SK-N-SH treated with all-trans-retinoic acid at 6 μM for 48 hours (cell line): ENCODE results near the gene PFKFB1.

Experiments used
- ATAC-seq: fragments of 200-7000 bp; cut with Tn5 transposase; 3 replicates; pipeline ENCODE4 v1.9.1; 2020; ENCODE audit warnings: mild to moderate bottlenecking, moderate library complexity
- ARNTL ChIP-seq: fragments of 450-650 bp; formaldehyde crosslinking; IDR thresholded peaks from 2 replicates; pipeline ENCODE4 v1.5.0; 2020; ENCODE audit warnings: low read depth, mild to moderate bottlenecking, moderate library complexity, borderline replicate concordance
- BACH2 ChIP-seq: fragments of 250-450 bp; sonication (Bioruptor Pico); IDR thresholded peaks from 2 replicates; pipeline ENCODE4 v1.9.0; 2021; ENCODE audit warnings: mild to moderate bottlenecking, borderline replicate concordance
- CSDC2 ChIP-seq: fragments of 250-450 bp; sonication (Bioruptor Pico); IDR thresholded peaks from 2 replicates; pipeline ENCODE4 v1.5.0; 2020; ENCODE audit warnings: mild to moderate bottlenecking, moderate library complexity
- ESRRG ChIP-seq: fragments of 250-450 bp; sonication (Bioruptor Pico); IDR thresholded peaks from 2 replicates; pipeline ENCODE4 v1.6.1; 2021; ENCODE audit warnings: mild to moderate bottlenecking
- GLIS3 ChIP-seq: fragments of 250-450 bp; sonication (Bioruptor Pico); IDR thresholded peaks from 2 replicates; pipeline ENCODE4 v1.5.0; 2020; ENCODE audit warnings: mild to moderate bottlenecking, moderate library complexity
- ISL1 ChIP-seq: fragments of 250-450 bp; sonication (Bioruptor Pico); IDR thresholded peaks from 2 replicates; pipeline ENCODE4 v2.1.2; 2022; ENCODE audit warnings: mild to moderate bottlenecking, moderate library complexity
- OSR1 ChIP-seq: fragments of 250-450 bp; sonication (Bioruptor Pico); IDR thresholded peaks from 2 replicates; pipeline ENCODE4 v1.8.0; 2022; ENCODE audit warnings: moderate library complexity, mild to moderate bottlenecking, inconsistent platforms
- PPARA ChIP-seq: fragments of 250-450 bp; sonication (Bioruptor Pico); IDR thresholded peaks from 2 replicates; pipeline ENCODE4 v1.5.0; 2020; ENCODE audit warnings: mild to moderate bottlenecking, borderline replicate concordance
- RARB ChIP-seq: fragments of 250-450 bp; sonication (Bioruptor Pico); IDR thresholded peaks from 2 replicates; pipeline ENCODE4 v1.8.0; 2021; ENCODE audit warnings: mild to moderate bottlenecking, moderate library complexity
- SNAI2 ChIP-seq: fragments of 250-450 bp; sonication (Bioruptor Pico); IDR thresholded peaks from 2 replicates; pipeline ENCODE4 v1.5.0; 2020; ENCODE audit warnings: mild to moderate bottlenecking, moderate library complexity
- TOX ChIP-seq: fragments of 250-450 bp; sonication (Bioruptor Pico); IDR thresholded peaks from 2 replicates; pipeline ENCODE4 v1.8.0; 2021; ENCODE audit warnings: mild to moderate bottlenecking, moderate library complexity, borderline replicate concordance
- ZFP3 ChIP-seq: fragments of 250-450 bp; sonication (Bioruptor Pico); IDR thresholded peaks from 2 replicates; pipeline ENCODE4 v1.5.0; 2020; ENCODE audit warnings: mild to moderate bottlenecking, moderate library complexity
- ZFP30 ChIP-seq: fragments of 450-650 bp; formaldehyde crosslinking; IDR thresholded peaks from 2 replicates; pipeline ENCODE4 v1.5.0; 2022; ENCODE audit warnings: mild to moderate bottlenecking, moderate library complexity
- ZNF565 ChIP-seq: fragments of 450-650 bp; formaldehyde crosslinking; conservative IDR thresholded peaks from 2 replicates; pipeline ENCODE4 v1.5.0; 2020; ENCODE audit warnings: low read depth, mild to moderate bottlenecking, moderate library complexity
- ZNF70 ChIP-seq: fragments of 450-650 bp; formaldehyde crosslinking; IDR thresholded peaks from 2 replicates; pipeline ENCODE4 v1.5.0; 2020; ENCODE audit warnings: mild to moderate bottlenecking, moderate library complexity
- ZNF8 ChIP-seq: fragments of 450-650 bp; formaldehyde crosslinking; IDR thresholded peaks from 2 replicates; pipeline ENCODE4 v1.5.0; 2020; ENCODE audit warnings: mild to moderate bottlenecking, moderate library complexity
- TF ChIP-seq, protein P1 (sequence below): fragments of 250-450 bp; sonication (Bioruptor Pico); IDR thresholded peaks from 2 replicates; pipeline ENCODE4 v1.5.1; 2021; ENCODE audit warnings: mild to moderate bottlenecking, moderate library complexity
- TF ChIP-seq, protein P2 (sequence below): fragments of 250-450 bp; sonication (Bioruptor Pico); IDR thresholded peaks from 2 replicates; pipeline ENCODE4 v1.5.0; 2020; ENCODE audit warnings: mild to moderate bottlenecking, moderate library complexity
- TF ChIP-seq, protein P3 (sequence below): fragments of 250-450 bp; sonication (Bioruptor Pico); IDR thresholded peaks from 2 replicates; pipeline ENCODE4 v1.8.0; 2021; ENCODE audit warnings: low read depth, mild to moderate bottlenecking, moderate library complexity, borderline replicate concordance

Gene PFKFB1

DNA sequence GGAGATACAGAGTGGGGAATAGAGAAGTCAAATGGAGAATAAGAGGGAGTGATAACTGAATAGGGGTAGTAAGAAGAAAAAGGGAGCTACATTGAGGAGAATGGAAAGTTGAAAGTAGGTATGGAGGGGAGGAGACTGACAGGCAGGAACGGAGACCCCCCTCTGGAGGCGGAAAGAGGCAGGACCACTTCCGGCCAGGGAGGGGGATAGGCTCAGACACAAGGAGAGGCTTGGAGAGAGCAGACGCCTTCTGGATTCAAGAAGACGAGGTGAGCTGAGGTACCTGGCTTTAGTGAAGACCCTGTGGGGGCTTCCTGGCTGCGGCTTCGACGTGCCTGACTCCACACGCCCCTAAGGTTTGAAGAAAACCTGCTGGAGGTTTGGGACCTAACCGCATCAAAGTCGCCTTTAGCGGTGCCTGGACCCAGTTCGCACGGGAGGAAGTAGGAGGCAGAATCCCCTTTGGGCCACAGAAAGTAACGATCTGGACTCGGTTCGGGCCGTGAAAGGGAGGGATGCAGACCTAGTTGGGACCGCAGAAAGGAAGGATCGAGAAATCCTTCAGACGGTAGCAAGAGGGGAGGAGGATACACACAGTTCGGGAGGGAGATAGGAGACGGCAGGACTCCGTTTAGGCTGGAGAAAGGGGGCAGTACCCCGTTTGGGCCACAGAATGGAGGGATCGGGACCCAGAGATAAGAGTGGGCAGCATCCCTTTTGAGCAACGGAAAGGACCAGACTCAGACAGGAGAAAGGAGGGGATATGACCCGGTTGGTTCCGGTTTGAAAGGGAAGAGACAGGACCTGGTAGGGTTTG lies 73.2 kb downstream of the PFKFB1 start, which contains the start of gene TRO:
Gene TRO (plus strand): TSS at position 215 of the 817 bp plus-strand sequence. CDS start 1,423 bp downstream, outside the sequence.
- TF ChIP-seq ZNF70 (CRISPR knock-in tag) (no peak), GLIS3 (CRISPR knock-in tag) (no peak), CSDC2 (CRISPR knock-in tag) (no peak), RARB (CRISPR knock-in tag) (no peak), ZNF565 (CRISPR knock-in tag) (no peak), TOX (CRISPR knock-in tag) (no peak)
- TF ChIP-seq, protein P1, sequence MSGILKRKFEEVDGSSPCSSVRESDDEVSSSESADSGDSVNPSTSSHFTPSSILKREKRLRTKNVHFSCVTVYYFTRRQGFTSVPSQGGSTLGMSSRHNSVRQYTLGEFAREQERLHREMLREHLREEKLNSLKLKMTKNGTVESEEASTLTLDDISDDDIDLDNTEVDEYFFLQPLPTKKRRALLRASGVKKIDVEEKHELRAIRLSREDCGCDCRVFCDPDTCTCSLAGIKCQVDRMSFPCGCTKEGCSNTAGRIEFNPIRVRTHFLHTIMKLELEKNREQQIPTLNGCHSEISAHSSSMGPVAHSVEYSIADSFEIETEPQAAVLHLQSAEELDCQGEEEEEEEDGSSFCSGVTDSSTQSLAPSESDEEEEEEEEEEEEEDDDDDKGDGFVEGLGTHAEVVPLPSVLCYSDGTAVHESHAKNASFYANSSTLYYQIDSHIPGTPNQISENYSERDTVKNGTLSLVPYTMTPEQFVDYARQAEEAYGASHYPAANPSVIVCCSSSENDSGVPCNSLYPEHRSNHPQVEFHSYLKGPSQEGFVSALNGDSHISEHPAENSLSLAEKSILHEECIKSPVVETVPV (CRISPR knock-in tag) = no peak
- peak; percentile 74 for ATAC-seq

DNA sequence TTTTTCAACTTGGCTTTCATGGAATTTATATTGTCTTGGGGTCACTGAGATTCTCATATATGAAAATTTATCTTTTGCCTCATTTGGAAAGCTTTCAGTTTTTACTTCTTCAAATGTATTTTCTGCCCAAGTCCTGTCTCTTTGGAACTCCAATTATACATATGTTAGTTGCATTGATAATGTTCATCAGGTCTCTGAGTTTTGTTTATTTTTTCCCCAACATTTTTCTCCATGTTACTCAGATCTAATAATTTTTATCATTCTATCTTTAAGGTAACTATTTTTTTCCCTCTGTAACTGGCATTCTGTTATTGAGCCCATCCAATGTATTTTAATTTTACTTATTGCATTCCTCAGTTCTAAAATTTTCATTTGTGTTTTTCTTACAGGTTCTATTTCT lies 84.0 kb downstream of the PFKFB1 start:
- TF ChIP-seq ISL1 = no peak
- no peak for TF ChIP-seq BACH2 (CRISPR knock-in tag)
- no peak for TF ChIP-seq ZFP30 (CRISPR knock-in tag)
- TF ChIP-seq, protein P1 (CRISPR knock-in tag) = no peak
- TF ChIP-seq ARNTL (CRISPR knock-in tag) = no peak
- TF ChIP-seq ZNF70 (CRISPR knock-in tag) = no peak
- TF ChIP-seq ZNF565 (CRISPR knock-in tag) = no peak
- TF ChIP-seq, protein P2, sequence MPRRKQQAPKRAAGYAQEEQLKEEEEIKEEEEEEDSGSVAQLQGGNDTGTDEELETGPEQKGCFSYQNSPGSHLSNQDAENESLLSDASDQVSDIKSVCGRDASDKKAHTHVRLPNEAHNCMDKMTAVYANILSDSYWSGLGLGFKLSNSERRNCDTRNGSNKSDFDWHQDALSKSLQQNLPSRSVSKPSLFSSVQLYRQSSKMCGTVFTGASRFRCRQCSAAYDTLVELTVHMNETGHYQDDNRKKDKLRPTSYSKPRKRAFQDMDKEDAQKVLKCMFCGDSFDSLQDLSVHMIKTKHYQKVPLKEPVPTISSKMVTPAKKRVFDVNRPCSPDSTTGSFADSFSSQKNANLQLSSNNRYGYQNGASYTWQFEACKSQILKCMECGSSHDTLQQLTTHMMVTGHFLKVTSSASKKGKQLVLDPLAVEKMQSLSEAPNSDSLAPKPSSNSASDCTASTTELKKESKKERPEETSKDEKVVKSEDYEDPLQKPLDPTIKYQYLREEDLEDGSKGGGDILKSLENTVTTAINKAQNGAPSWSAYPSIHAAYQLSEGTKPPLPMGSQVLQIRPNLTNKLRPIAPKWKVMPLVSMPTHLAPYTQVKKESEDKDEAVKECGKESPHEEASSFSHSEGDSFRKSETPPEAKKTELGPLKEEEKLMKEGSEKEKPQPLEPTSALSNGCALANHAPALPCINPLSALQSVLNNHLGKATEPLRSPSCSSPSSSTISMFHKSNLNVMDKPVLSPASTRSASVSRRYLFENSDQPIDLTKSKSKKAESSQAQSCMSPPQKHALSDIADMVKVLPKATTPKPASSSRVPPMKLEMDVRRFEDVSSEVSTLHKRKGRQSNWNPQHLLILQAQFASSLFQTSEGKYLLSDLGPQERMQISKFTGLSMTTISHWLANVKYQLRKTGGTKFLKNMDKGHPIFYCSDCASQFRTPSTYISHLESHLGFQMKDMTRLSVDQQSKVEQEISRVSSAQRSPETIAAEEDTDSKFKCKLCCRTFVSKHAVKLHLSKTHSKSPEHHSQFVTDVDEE (CRISPR knock-in tag) = no peak
- TF ChIP-seq PPARA (CRISPR knock-in tag) = no peak
- no peak for TF ChIP-seq ZFP3 (CRISPR knock-in tag)
- TF ChIP-seq, protein P3, sequence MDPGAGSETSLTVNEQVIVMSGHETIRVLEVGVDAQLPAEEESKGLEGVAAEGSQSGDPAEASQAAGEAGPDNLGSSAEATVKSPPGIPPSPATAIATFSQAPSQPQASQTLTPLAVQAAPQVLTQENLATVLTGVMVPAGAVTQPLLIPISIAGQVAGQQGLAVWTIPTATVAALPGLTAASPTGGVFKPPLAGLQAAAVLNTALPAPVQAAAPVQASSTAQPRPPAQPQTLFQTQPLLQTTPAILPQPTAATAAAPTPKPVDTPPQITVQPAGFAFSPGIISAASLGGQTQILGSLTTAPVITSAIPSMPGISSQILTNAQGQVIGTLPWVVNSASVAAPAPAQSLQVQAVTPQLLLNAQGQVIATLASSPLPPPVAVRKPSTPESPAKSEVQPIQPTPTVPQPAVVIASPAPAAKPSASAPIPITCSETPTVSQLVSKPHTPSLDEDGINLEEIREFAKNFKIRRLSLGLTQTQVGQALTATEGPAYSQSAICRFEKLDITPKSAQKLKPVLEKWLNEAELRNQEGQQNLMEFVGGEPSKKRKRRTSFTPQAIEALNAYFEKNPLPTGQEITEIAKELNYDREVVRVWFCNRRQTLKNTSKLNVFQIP (CRISPR knock-in tag) = no peak
- no peak for TF ChIP-seq OSR1
- TF ChIP-seq, all 23 proteins: peak for 0

DNA sequence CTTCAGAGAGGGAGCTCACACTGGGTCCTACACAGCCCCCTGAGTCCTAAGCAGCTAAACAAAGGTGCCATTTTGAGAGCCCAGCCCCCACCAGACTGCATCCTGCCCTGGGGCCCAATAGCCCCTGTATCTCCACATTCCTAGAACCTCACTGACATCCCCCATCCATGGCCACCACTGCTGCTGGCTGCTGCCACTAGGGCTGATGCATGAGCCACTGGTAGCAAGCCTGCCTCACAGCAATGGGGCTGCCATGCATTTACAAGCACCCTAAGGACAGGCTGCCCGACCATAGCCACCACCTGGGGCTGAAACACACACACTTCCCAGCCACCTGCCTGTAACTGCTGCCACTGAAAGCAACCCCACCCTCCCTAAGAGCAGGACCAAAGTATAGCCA lies 99.8 kb downstream of the PFKFB1 start:
- ATAC-seq = no peak
- TF ChIP-seq ZFP30 (CRISPR knock-in tag) = no peak
- TF ChIP-seq, protein P3 (CRISPR knock-in tag) = no peak
- TF ChIP-seq ISL1 = no peak
- TF ChIP-seq, protein P2 (CRISPR knock-in tag) = no peak
- TF ChIP-seq GLIS3 (CRISPR knock-in tag) = no peak
- TF ChIP-seq CSDC2 (CRISPR knock-in tag) = no peak
- TF ChIP-seq RARB (CRISPR knock-in tag) = no peak
- TF ChIP-seq PPARA (CRISPR knock-in tag) = no peak
- no peak for TF ChIP-seq ZNF8 (CRISPR knock-in tag)
- no peak for TF ChIP-seq BACH2 (CRISPR knock-in tag)
- TF ChIP-seq SNAI2 (CRISPR knock-in tag) = no peak
- no peak for TF ChIP-seq OSR1
- no peak for TF ChIP-seq ESRRG (CRISPR knock-in tag)
- TF ChIP-seq, protein P1 (CRISPR knock-in tag) = no peak

More for the DNA sequence above, 84.0 kb downstream of the PFKFB1 start:
- no peak for ATAC-seq
